ENCODE data around the gene USP25. TPM values are rescaled to one million over a fixed set of nuclear protein-coding genes. Genes with fewer than 3 reads are reported as not detected.

USP25 gene
- total and polyA plus RNA-seq, 8 donors = 8.2 to 91.6 (median 25.5) TPM

DNA sequence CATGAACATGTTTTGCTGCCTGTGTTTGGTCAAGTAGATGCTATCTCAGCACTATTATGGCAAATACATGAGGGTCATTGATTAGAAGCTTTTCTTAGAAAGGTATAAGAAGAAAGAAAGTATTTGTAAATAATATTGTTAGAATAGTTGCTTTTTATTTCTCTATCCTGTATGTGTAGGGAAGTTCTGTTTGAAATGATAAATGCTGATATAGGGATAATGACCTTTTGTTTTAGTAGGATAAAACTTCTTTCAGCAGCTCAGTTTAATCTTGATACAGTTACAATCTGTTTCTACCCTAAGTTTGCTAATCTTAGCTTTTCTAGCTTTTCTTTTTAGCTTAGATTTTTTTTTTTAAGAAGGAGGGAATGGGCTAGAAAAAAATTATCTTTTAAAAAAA lies 63.3 kb downstream of the USP25 start:
- H3K9me3 ChIP-seq = no peaks in the 10 kb centered on the region
- H3K27me3 ChIP-seq = no peaks in the 10 kb centered on the region
- intact Hi-C loops (cut with DNase I; ENCODE audit: low total_unique reads) = no loop called here
- no peak for TF ChIP-seq EP300 (IDR thresholded peaks at IDR 0.05)
- no peak for TF ChIP-seq POLR2A (IDR thresholded peaks at IDR 0.05)
- no peak for TF ChIP-seq POLR2AphosphoS5 (IDR thresholded peaks at IDR 0.05)
- TF ChIP-seq, protein P1, sequence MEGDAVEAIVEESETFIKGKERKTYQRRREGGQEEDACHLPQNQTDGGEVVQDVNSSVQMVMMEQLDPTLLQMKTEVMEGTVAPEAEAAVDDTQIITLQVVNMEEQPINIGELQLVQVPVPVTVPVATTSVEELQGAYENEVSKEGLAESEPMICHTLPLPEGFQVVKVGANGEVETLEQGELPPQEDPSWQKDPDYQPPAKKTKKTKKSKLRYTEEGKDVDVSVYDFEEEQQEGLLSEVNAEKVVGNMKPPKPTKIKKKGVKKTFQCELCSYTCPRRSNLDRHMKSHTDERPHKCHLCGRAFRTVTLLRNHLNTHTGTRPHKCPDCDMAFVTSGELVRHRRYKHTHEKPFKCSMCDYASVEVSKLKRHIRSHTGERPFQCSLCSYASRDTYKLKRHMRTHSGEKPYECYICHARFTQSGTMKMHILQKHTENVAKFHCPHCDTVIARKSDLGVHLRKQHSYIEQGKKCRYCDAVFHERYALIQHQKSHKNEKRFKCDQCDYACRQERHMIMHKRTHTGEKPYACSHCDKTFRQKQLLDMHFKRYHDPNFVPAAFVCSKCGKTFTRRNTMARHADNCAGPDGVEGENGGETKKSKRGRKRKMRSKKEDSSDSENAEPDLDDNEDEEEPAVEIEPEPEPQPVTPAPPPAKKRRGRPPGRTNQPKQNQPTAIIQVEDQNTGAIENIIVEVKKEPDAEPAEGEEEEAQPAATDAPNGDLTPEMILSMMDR (IDR thresholded peaks at IDR 0.05) = no peak
- no peak for DNase-seq
- H3K4me3 ChIP-seq = no peak overlapping the region
- H3K27ac ChIP-seq = no peak overlapping the region
- no peaks in the 10 kb centered on the region for H3K36me3 ChIP-seq
- peaks cover 0 to 56% (median 25%) of the 10 kb centered on the region in 4 donors for H3K4me1 ChIP-seq

DNA sequence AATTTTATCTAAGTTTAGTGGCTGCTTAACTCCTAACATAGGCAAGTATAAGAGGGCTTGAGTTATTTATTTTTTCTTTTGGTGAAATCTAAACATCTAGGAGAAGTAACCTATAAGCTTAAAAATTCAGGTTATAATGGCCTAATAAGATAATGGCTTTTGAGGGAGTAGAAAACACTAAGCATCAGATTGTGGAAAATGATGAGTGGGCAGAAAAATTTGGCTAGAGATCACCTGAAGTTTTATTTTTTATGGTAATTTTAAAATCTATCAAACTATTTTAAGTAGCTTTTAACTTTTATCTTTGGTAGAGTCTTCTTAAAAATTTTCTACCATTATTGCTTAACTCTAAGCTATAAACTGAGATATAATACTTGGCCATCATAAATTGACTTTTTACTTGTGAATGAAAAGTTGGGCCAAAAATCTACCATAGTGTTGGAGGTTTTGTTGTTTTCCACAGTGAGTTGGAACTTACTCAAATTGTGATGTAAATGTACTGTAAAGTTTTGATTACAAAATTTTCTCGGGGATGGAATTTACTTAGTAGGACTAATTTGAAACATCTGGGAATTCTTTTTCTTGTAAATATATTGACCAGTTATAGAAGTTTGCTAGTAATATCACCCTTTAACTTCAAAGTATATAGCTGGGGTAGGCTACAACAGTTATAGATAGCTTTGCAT lies 63.9 kb downstream of the USP25 start:
- Histone ChIP-seq H3K4me3 (no peak overlapping the region), H3K9me3 (no peaks in the 10 kb centered on the region), H3K27me3 (no peaks in the 10 kb centered on the region), H3K4me1 (peaks cover 0 to 52% (median 23%) of the 10 kb centered on the region in 4 donors), H3K27ac (no peak overlapping the region), H3K36me3 (no peaks in the 10 kb centered on the region)
- TF ChIP-seq, protein P1 (IDR thresholded peaks at IDR 0.05) = no peak
- no peak for TF ChIP-seq EP300 (IDR thresholded peaks at IDR 0.05)
- intact Hi-C loops (cut with DNase I; ENCODE audit: low total_unique reads) = no loop called here
- 64 to 81% (median 71%) methylated on average over 1 of the region's 1 CpG for WGBS, 5 donors
- DNase-seq = no peak

DNA sequence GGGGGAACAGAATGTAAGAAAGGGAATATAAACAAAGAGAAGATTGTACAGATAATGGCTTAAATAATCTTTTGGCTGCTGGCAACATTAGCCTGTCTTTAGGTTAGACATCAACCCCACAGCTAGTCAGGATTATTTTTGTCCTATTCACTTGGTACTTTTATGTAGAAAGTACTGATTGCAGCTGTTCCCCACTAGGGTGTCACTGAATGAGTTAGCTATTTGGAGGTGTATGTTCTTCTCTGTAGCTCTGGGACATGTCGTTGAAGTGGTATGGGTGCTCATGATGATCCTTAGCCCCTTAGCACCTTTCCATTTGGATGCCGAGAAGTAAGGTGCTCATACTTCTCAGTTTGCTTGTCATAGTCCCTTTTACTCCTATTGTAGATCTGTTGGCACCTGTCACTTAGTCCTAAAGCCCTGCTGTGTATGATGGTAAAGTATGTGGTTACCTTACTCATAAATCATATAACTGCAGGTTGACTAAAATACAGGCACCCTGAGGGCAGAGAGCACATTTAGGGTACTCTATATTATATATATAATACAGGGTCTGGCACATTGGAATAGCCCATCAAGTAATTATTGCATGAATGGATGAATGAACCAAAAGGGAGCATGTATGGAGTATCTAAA lies 64.6 kb downstream of the USP25 start:
- WGBS, 5 donors = 88 to 98% (median 97%) methylated on average over 2 of the region's 2 CpGs
- Histone ChIP-seq H3K4me1 (peaks cover 0 to 45% (median 19%) of the 10 kb centered on the region in 4 donors), H3K27me3 (no peaks in the 10 kb centered on the region), H3K27ac (no peak overlapping the region), H3K36me3 (no peaks in the 10 kb centered on the region), H3K9me3 (no peaks in the 10 kb centered on the region), H3K4me3 (no peak overlapping the region)
- TF ChIP-seq EP300 (IDR thresholded peaks at IDR 0.05) (no peak), POLR2A (IDR thresholded peaks at IDR 0.05) (no peak), POLR2AphosphoS5 (IDR thresholded peaks at IDR 0.05) (no peak)
- TF ChIP-seq, protein P1 (IDR thresholded peaks at IDR 0.05) = no peak
- DNase-seq = no peak
- intact Hi-C loops (cut with DNase I; ENCODE audit: low total_unique reads) = no loop called here

DNA sequence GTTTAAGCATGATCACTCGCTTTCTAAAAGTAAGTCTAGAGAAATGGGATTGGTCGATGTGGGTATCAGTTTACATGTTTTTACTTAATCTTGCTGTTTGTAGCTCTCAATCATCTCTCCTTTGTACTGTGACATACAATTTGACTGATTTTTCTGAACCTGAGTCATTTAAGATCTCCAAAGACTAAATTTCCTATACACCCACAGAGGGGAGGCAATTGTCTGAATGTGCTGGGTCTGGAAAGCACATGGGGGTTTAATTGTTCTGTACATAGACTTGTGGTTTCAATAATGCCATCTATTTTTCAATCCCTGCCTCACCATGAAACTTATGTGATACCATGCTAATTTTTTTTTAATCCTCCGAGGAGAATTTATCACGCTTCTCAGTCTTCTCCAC lies 65.8 kb downstream of the USP25 start:
- 88 to 93% (median 90%) methylated on average over 4 of the region's 4 CpGs for WGBS, 5 donors
- Histone ChIP-seq H3K4me1 (peaks cover 0 to 38% (median 17%) of the 10 kb centered on the region in 4 donors), H3K4me3 (no peak overlapping the region), H3K27ac (no peak overlapping the region), H3K36me3 (no peaks in the 10 kb centered on the region), H3K9me3 (no peaks in the 10 kb centered on the region), H3K27me3 (no peaks in the 10 kb centered on the region)
- intact Hi-C loops (cut with DNase I; ENCODE audit: low total_unique reads) = no loop called here
- TF ChIP-seq EP300 (IDR thresholded peaks at IDR 0.05) (no peak), POLR2AphosphoS5 (IDR thresholded peaks at IDR 0.05) (no peak), POLR2A (IDR thresholded peaks at IDR 0.05) (no peak)
- TF ChIP-seq, protein P1 (IDR thresholded peaks at IDR 0.05) = no peak
- DNase-seq = no peak
